Stimulated activated CD4-positive, alpha-beta T cell treated with anti-CD3 and anti-CD28 coated beads, Interleukin-15, amount 100 ng/mL, for 48 hours (primary cell): Measurements from ENCODE around the gene IGFBP2.

Source experiments
- DNase-seq, 2 donors: peaks; one replicate each; pipeline ENCODE4 v3.0.0-alpha.2; 2020; ENCODE audit warnings: low read depth in 2 of 2

IGFBP2 gene

DNA sequence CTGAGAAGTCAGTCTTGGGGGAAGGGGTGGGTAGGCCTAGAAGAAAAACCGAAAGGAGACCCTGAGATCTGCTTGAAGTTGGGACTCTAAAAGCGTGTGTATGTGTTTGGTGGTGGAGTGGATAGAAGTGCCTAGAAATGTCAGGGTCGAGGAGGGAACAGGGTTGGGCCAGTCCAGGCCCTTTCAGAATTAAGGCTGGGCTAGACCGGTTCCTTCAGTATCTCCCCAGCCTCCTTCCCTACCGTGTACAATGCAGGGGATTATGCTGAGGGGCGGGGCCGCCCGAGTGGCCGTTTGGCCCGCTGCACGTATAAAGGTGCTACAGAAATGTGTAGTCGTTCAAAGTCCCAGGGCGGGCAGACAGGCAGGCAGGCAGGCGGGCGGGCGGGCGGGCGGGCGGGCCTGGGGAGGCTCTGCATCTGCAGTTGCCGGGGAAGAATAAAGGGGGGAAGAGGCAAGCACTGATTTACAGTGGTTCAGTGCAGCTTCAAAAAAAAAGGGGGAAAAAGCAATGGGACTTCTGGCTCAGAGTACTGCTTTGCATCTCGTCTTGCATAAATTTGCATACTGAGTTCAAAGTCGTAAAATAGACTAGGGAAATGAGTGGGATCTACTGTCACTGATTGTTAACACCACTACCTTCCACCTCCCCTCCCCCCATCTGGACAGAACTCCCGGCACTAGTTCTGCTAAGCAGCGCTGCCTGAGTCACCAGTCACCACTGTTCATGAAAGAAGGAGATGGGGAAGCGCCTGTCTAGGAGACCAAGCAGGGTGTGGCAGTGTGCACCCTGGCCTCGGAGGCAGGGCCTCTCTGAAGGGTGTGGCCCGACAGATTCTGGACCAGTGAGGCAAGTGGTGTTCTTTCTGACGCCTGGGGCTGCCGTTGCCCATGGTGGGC, 3.6 kb downstream of the IGFBP2 start:
- DNase-seq = no peak

DNA sequence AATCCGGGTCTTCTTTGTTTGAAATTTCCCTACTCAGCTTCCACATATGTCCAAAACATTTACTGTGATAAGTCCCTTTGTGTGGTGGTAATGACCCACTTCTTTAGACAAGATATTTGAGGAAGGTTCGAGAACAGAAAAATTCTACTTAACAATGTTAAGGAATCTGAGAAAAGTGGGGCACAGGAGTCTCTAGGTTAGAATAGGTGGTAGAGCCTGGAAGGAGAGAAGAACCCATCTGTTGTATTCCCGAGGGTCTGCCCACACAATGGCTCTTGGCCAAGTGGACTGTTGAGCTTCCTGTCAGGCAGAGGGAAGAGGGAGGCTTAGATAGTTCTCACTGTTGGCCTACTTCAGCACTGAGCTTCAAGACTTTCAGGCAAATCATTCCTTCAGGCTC, 4.3 kb downstream of the IGFBP2 start:
- DNase-seq = no peak

- no peak for DNase-seq
Observed at GRCh38 chr2:216643986-216644659, 10.9 kb downstream of the IGFBP2 start.

DNA sequence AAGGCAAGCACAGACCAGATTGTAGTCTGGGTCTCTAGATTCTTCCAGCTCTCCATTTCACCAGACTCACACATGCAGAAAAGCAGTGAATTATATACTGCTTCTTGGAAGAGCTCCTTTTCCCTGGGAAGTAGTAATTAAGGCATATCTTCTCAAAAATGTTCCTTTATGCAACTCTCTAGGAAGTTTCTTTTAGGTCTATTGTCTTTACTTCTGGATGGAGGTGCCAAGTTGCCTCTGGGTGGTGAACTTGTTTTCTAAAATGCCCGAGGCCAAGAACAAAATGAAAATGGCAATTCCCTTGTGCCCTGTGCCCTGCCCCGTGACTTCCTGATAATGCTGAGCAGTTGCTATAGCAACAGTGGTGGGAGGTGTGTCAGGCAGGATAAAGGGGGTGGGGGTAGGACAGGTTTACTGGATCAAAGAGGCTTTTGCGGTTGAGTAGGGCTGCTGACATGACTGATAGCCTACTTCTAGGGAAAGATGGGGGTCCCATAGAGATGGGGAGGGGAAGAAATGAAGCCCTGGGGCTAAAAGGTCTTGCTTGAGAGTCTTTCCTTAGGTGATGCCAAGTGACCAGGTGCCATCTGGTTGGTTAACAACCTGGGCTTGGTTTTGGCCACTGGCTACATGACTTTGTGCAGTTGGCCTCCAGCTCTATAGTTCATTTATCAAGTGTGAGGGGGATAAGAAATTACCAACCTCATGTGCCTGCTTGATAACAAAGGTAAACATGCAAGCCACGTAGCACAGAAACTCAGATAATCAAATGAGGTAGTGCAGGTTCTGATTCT, 11.8 kb downstream of the IGFBP2 start:
- no peak for DNase-seq

GRCh38 chr2:216645636-216645950, 12.4 kb downstream of the IGFBP2 start:
- DNase-seq = no peak

DNA sequence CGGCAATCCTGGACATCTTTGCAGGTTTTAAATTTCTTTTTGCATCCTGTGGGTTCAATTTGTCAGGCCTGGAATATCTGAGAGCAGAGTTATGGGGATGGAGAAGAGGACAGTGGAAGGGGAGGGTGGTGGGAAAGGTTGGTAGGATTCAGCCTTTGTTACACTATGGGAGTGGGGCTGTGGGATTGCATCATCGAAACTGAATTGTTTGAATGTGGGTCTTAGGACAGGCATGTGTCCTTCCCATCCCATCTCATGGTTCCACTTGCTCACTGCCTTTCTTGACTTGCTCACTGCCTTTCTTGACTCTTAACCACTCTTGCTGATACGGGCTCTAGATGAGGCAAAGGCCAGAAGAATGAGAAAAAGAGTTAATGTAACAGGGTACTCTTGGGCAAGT, 12.9 kb downstream of the IGFBP2 start:
- DNase-seq = no peak

GRCh38 chr2:216648105-216648504, 14.9 kb downstream of the IGFBP2 start:
- no peak for DNase-seq

GRCh38 chr2:216649574-216649973, 16.4 kb downstream of the IGFBP2 start:
- no peak for DNase-seq

DNA sequence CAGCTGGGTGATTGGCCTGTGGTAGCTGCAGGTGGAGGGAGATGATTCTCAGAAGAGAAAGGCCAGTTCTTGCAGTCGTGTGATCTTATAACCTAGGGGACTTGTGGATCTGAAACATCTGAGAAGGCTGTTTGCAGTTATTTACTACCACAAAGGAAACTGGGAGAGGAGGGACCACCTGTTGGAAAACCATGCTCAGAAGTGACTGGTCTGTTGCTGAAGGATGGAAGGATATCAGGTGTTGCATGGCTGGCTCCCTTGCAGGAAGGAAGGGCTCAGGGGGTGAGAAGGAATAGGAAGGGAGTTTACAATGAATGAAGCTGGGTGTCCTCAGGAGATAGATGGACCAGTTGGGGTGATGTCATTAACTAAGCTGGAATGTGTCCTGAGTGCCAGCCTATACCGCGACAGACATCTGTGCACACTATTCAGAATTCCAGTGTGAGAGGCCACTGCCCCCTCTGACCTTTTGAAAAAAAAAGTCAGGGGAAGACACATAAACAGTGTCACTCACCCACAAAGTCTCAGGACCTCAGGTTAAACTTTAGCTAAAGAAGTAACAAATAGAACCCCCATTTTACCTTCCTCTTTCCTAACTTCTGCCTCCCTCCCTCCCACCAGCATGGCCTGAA, 17.5 kb downstream of the IGFBP2 start:
- DNase-seq = no peak

DNA sequence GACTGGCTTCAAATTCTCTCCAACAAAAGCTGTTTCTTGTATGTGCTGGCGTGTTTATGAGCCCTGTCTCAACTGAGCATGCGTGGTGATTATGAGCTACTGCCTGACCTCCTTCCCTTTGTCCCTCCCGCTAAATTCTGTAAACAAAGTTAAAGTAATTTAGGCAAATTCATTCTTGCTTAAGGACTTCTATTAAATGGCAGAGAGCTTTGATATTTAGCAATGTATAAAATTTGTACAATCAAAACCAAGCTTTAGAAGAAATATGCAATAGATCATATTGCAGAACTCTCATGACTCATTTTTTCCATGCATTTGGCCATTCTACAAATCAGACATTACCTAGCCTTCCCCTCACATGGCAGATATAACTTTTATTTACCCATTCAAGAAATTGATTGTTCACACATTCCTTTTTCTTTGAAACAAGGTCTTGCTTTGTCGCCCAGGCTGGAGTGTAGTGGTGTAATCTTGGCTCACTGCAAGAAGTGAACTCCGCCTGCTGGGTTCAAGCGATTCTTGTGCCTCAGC, 18.2 kb downstream of the IGFBP2 start:
- DNase-seq = no peak

DNA sequence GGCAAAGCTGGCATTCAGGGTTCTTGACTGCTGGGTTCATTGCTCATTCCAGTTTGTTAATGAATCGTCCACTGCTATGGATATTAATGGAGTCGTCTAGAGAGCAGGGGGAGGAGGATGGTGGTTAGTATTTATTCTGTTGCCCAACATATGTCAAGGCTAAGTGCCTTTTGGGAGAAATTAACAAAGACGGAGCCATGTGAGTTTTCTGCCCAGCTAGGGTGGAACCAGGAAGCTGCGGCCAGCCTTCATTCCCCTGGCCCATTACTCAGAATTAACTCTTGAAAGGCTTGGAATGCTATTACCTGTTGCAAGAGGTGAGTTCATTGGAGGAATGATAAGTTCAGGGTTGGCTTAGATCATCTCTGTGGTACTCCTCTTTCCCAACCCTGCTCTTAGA, 19.3 kb downstream of the IGFBP2 start:
- no peak for DNase-seq

- DNase-seq = no peak
Observed at GRCh38 chr2:216653093-216653799, 20.0 kb downstream of the IGFBP2 start.

DNA sequence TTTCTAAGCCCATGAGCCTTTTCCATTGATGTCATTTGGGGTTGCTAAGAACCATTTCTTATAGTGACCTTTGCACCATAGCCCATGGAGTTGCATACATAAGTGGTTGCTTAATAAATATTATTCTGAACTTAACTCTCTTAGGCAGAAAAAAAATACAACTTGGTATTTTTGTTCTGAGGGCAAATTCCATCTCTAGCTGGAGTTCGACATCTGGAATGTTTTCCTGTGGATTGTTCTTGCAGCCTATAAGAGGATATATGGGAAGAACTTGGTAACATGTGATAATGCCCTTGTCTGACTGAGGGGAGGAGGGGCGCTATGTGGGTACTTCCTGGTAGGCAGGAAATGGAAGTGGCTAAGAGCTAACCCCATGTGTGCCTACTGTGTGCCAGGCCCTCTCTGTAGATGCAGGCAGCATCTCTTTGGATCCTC, 20.7 kb downstream of the IGFBP2 start:
- no peak for DNase-seq

GRCh38 chr2:216654528-216655052, 21.4 kb downstream of the IGFBP2 start:
- no peak for DNase-seq

GRCh38 chr2:216657086-216657855, 24.1 kb downstream of the IGFBP2 start:
- DNase-seq = no peak

- DNase-seq = no peak
Observed at GRCh38 chr2:216657980-216658379, 24.8 kb downstream of the IGFBP2 start.

DNA sequence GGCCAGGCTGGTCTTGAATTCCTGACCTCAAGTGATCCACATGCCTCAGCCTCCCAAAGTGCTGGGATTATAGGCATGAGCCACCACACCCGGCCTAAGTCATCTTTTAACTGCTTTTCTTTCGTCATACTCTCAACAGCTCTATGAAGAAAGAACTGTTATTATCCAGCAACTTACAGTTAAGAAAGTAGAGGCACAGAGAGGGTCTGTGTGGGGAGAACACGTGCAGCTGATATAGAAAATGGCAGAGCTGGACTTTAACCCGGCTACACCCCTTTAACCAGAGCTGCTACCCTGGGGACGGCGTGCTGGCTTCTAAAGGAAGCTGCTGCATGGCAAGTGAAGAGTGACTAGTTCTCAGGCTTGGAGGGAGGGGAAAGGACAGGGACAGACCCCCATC, 25.5 kb downstream of the IGFBP2 start:
- DNase-seq = no peak

GRCh38 chr2:216659276-216659675, 26.1 kb downstream of the IGFBP2 start:
- DNase-seq = no peak

GRCh38 chr2:216660496-216660895, 27.3 kb downstream of the IGFBP2 start:
- DNase-seq = no peak

DNA sequence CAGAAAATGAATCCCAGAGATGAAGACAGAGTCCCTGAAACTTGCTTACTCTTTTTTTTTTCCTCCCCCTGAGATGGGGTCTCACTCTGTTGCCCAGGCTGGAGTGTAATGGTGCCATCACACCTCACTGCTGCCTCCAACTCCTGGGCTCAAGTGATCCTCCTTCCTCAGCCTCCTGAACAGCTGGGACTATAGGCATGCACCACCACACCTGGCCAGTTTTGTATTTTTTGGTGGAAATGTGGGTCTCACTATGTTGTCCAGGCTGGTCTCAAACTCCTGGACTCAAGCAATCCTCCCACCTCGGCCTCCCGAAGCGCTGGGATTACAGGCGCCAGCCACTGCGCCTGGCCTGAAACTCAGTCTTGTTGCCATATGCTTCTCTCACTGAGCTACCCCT, 27.8 kb downstream of the IGFBP2 start:
- DNase-seq = no peak
